Adipocyte (in vitro differentiated cells): ENCODE results near the gene DNAH11.
A peak's percentile ranks its signal among the peaks of the same experiment; 100 is the strongest.

Experiments used
- DNase-seq: peaks from one replicate; pipeline ENCODE4 v3.0.0-alpha.2; 2015; ENCODE audit warnings: low read depth
- H3K27me3 ChIP-seq: replicated peaks from 2 replicates; pipeline ENCODE4 v1.7.0; 2013; ENCODE audit warnings: mild to moderate bottlenecking, low read length, moderate library complexity; ENCODE audit not compliant: control insufficient read depth, insufficient read depth
- H3K36me3 ChIP-seq: 2 replicates; pipeline ENCODE4 v1.7.0; 2013; ENCODE audit warnings: low read length, mild to moderate bottlenecking, moderate library complexity; ENCODE audit not compliant: control insufficient read depth, insufficient read depth, severe bottlenecking
- H3K4me1 ChIP-seq: 2 replicates; pipeline ENCODE4 v1.7.0; 2013; ENCODE audit warnings: mild to moderate bottlenecking, low read length, moderate library complexity; ENCODE audit not compliant: control insufficient read depth, insufficient read depth
- H3K4me3 ChIP-seq: 2 replicates; pipeline ENCODE4 v1.7.0; 2013; ENCODE audit warnings: mild to moderate bottlenecking, low read length, moderate library complexity
- H3K9ac ChIP-seq: 2 replicates; pipeline ENCODE4 v1.7.0; 2013; ENCODE audit warnings: mild to moderate bottlenecking, low read length, moderate library complexity
- H3K9me3 ChIP-seq: 2 replicates; pipeline ENCODE4 v1.7.0; 2013; ENCODE audit warnings: mild to moderate bottlenecking, low read length, moderate library complexity; ENCODE audit not compliant: control insufficient read depth

DNAH11 gene

GRCh38 chr7:21624320-21624719 is 81.5 kb downstream of the DNAH11 start:
- H3K9me3 ChIP-seq = no peaks in the 10 kb centered on the region
- no peak overlapping the region for H3K4me3 ChIP-seq
- no peaks in the 10 kb centered on the region for H3K36me3 ChIP-seq
- no peak overlapping the region for H3K9ac ChIP-seq
- DNase-seq = no peak
- H3K4me1 ChIP-seq = no peaks in the 10 kb centered on the region
- no peaks in the 10 kb centered on the region for H3K27me3 ChIP-seq

GRCh38 chr7:21636694-21637093 is 93.9 kb downstream of the DNAH11 start:
- H3K36me3 ChIP-seq = no peaks in the 10 kb centered on the region
- no peak overlapping the region for H3K9ac ChIP-seq
- H3K9me3 ChIP-seq = no peaks in the 10 kb centered on the region
- H3K4me1 ChIP-seq = no peaks in the 10 kb centered on the region
- no peaks in the 10 kb centered on the region for H3K27me3 ChIP-seq
- DNase-seq = no peak
- no peak overlapping the region for H3K4me3 ChIP-seq

- Histone ChIP-seq H3K27me3 (no peaks in the 10 kb centered on the region), H3K9me3 (no peaks in the 10 kb centered on the region), H3K4me3 (no peak overlapping the region), H3K36me3 (no peaks in the 10 kb centered on the region), H3K4me1 (no peaks in the 10 kb centered on the region), H3K9ac (no peak overlapping the region)
- DNase-seq = peak; percentile 45
Measured at GRCh38 chr7:21639206-21639868, 96.5 kb downstream of the DNAH11 start.

DNA sequence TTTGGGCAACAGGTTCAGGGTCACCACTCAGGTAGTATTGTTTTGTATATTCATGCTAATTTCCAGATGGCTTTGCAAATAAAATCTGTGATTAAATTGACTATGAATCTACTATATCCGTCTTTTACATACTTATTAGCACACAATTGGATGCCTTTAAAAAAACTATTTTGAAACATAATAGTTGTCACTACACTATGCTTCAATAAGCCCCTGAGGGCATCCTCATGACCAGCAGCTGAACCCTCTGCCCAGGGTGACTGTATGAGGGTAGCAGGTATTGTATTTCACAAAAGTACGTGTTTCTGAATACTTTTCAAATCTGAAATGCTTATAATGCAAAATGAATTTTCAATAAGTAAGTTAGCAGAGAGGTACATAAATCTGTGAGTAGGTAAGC is 97.3 kb downstream of the DNAH11 start:
- Histone ChIP-seq H3K36me3 (no peaks in the 10 kb centered on the region), H3K27me3 (no peaks in the 10 kb centered on the region), H3K4me3 (no peak overlapping the region), H3K9ac (no peak overlapping the region), H3K4me1 (no peaks in the 10 kb centered on the region), H3K9me3 (no peaks in the 10 kb centered on the region)
- no peak for DNase-seq

DNA sequence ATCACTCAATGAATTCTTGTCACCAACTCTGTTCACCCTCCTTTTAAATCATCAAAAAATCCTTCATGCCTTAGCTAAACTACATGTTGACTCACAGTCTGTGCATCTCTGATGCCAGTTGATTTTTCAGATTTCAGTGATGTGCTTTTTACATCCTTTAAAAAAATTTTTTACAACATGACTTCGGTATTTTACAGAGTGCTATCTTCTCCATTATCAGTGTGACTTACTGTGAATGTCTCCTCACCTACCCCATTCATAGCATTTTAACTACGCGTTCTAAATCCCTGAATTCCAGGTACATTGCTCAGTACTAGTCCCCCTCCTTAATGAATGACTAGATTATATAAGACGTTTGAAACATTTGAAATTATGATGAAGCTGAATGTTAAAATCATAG is 98.7 kb downstream of the DNAH11 start:
- Histone ChIP-seq H3K9ac (no peak overlapping the region), H3K4me1 (no peaks in the 10 kb centered on the region), H3K4me3 (no peak overlapping the region), H3K9me3 (no peaks in the 10 kb centered on the region), H3K27me3 (no peaks in the 10 kb centered on the region), H3K36me3 (no peaks in the 10 kb centered on the region)
- peak; percentile 38 for DNase-seq

GRCh38 chr7:21642422-21642821 is 99.6 kb downstream of the DNAH11 start:
- no peaks in the 10 kb centered on the region for H3K9me3 ChIP-seq
- no peak for DNase-seq
- no peaks in the 10 kb centered on the region for H3K27me3 ChIP-seq
- H3K4me3 ChIP-seq = no peak overlapping the region
- H3K9ac ChIP-seq = no peak overlapping the region
- no peaks in the 10 kb centered on the region for H3K4me1 ChIP-seq
- no peaks in the 10 kb centered on the region for H3K36me3 ChIP-seq

- no peak for DNase-seq
- Histone ChIP-seq H3K4me1 (no peaks in the 10 kb centered on the region), H3K27me3 (no peaks in the 10 kb centered on the region)
Measured at GRCh38 chr7:21651697-21652096, 108.9 kb downstream of the DNAH11 start.

DNA sequence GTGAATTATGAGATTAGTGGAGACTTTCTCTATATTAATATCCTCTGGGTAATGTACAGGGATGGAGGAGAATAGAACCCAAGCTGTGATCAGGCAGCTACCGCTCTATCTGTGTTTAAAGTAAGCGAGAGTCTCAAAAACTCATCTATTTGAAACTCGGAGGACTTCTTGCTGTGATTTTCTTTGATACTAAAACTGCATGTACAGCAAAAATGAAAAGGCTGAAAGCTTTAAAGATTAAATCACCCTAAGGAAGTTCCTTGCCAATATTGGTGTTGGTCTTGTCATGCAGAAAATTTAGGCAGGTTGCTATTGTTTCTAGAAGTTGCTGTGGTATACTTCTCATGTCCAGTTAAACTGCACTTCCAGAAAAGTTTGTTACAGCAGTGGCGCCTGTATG is 110.8 kb downstream of the DNAH11 start:
- Histone ChIP-seq H3K9ac (no peak overlapping the region), H3K36me3 (no peaks in the 10 kb centered on the region), H3K27me3 (no peaks in the 10 kb centered on the region), H3K4me1 (no peaks in the 10 kb centered on the region), H3K4me3 (no peak overlapping the region), H3K9me3 (no peaks in the 10 kb centered on the region)
- no peak for DNase-seq

More at GRCh38 chr7:21651697-21652096, 108.9 kb downstream of the DNAH11 start:
- Histone ChIP-seq H3K9ac (no peak overlapping the region), H3K4me3 (no peak overlapping the region), H3K36me3 (no peaks in the 10 kb centered on the region), H3K9me3 (no peaks in the 10 kb centered on the region)

DNA sequence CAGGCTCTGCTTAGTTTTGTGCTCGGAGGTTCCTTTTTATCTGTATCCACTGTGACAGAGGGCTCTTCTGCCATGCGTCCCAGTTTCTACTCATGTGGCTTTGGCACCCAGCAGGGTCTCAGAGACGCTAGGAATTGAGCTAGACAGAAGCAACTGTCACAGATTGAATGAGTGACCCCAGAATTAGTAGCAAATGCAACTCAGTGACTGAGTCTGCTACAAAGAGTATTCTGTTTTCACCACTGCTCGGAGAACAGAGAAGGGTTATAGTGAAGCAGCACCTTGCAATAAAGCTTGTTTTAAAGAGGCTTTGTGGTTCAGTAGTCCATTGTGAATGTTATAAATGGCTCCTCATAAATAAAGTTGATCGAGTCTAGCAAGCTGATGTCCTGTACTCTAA is 113.2 kb downstream of the DNAH11 start:
- Histone ChIP-seq H3K4me1 (no peaks in the 10 kb centered on the region), H3K9ac (no peak overlapping the region), H3K36me3 (no peaks in the 10 kb centered on the region), H3K9me3 (peaks cover 4% of the 10 kb centered on the region), H3K27me3 (no peaks in the 10 kb centered on the region), H3K4me3 (no peak overlapping the region)
- DNase-seq = no peak

DNA sequence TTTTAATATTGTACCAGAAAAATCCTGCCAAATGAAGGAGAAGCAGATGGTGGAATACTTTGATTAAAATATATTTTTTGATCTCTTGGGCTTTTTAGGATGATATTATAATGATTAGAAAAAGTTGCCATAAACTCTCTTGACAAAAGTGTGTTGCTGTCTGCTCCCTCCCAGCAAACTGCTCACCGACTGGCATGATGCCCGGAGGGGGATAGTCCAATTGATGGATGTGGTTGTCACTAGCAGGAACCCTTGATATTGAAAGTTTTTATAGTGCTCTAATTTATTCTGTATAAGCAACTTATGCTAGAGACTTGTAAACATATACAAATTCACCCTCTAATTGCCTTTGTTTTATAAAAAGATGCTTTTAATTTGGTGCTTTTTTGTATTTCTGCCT is 114.0 kb downstream of the DNAH11 start:
- Histone ChIP-seq H3K36me3 (no peaks in the 10 kb centered on the region), H3K9me3 (peaks cover 7% of the 10 kb centered on the region), H3K4me1 (no peaks in the 10 kb centered on the region), H3K9ac (no peak overlapping the region), H3K4me3 (no peak overlapping the region), H3K27me3 (no peaks in the 10 kb centered on the region)
- no peak for DNase-seq

DNA sequence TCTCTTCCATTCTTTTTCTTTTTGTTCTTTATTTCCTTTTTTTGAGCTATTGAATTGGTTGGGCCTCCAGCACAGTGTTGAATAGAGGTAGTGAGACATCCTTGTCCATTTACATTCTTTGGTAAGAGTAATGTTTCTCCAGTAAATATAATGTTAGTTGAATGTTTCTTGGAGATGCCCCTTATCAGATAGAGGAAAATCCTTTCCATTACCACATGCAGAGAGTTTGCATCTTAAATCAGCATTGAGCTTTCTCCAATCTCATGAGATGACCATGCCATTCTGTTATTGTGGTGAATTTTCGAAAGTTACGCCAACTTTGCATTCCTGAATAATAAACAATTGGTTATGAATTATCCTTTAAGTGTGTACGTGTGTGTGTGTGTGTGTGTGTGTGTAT is 127.7 kb downstream of the DNAH11 start:
- H3K9me3 ChIP-seq = no peaks in the 10 kb centered on the region
- no peak overlapping the region for H3K9ac ChIP-seq
- H3K27me3 ChIP-seq = no peaks in the 10 kb centered on the region
- DNase-seq = no peak
- H3K36me3 ChIP-seq = no peaks in the 10 kb centered on the region
- no peaks in the 10 kb centered on the region for H3K4me1 ChIP-seq
- H3K4me3 ChIP-seq = no peak overlapping the region

GRCh38 chr7:21671859-21672258 is 129.0 kb downstream of the DNAH11 start:
- H3K36me3 ChIP-seq = no peaks in the 10 kb centered on the region
- no peaks in the 10 kb centered on the region for H3K4me1 ChIP-seq
- H3K9ac ChIP-seq = no peak overlapping the region
- no peak for DNase-seq
- no peak overlapping the region for H3K4me3 ChIP-seq
- no peaks in the 10 kb centered on the region for H3K27me3 ChIP-seq
- no peaks in the 10 kb centered on the region for H3K9me3 ChIP-seq
